Right lobe of liver (tissue), 6 donors: Measurements from ENCODE around the gene HIRA. TPM values are rescaled to one million over a fixed set of nuclear protein-coding genes. Genes with fewer than 3 reads are reported as not detected.

Experiments used
- ATAC-seq, 4 donors: fragments of 200-7000 bp; cut with Tn5 transposase; one replicate each; pipeline ENCODE4 v1.9.1; 2020; ENCODE audit warnings: mild to moderate bottlenecking in 4 of 4, moderate library complexity in 4 of 4
- DNase-seq, 3 donors: peaks; one replicate each; pipeline ENCODE4 v3.0.0-alpha.2; 2020
- H3K27ac ChIP-seq, 3 donors: fragments of 200-600 bp; one replicate each; pipeline ENCODE4 v1.8.0; 2022
- H3K27me3 ChIP-seq, 2 donors: fragments of 200-600 bp; one replicate each; pipeline ENCODE4 v1.8.0; 2022
- H3K36me3 ChIP-seq, 4 donors: fragments of 200-600 bp; sonication (generic) in 1 of 4; one replicate each; pipeline versions ENCODE4 v1.5.1 to v1.8.0; 2017 to 2022; ENCODE audit warnings: control low read depth in 1 of 4
- H3K4me1 ChIP-seq, 4 donors: fragments of 200-600 bp; sonication (generic) in 1 of 4; one replicate each; pipeline versions ENCODE4 v1.5.1 to v1.8.0; 2017 to 2022; ENCODE audit warnings: control low read depth in 1 of 4
- H3K4me3 ChIP-seq, 3 donors: fragments of 200-600 bp; one replicate each; pipeline ENCODE4 v1.8.0; 2022
- H3K9me3 ChIP-seq, 4 donors: fragments of 200-600 bp; sonication (generic) in 1 of 4; one replicate each; pipeline versions ENCODE4 v1.5.1 to v1.8.0; 2017 to 2022; ENCODE audit warnings: control low read depth in 1 of 4
- POLR2A ChIP-seq: fragments of 450-650 bp; IDR thresholded peaks from one replicate; pipeline ENCODE4 v1.6.1; 2017; ENCODE audit warnings: antibody characterized with exemption, mild to moderate bottlenecking
- WGBS: methylation state at CpG from one replicate; pipeline ENCODE4 v1.1.6; 2018; ENCODE audit warnings: low coverage, low lambda C conversion rate; ENCODE audit not compliant: insufficient coverage; ENCODE audit errors: missing lambda C conversion rate; 5-methylcytosine and 5-hydroxymethylcytosine counted together
- intact Hi-C, 2 donors: fragments of 100-400 bp; cut with DNase I; formaldehyde crosslinking; loops; one replicate each; pipeline versions ENCODE4 v1.11.2 to v1.14.1; 2022
- total RNA-seq, 6 experiments: library from RNA; depleted of rRNA in 2 of 6; stranded (reverse); fragments of >200 nt in 2 of 6; fragmentation: NEBNext Ultra II Directional in 3 of 6; extraction: Animal tissue kit (Norgen Biotek cat#: 25700) in 3 of 6; gene quantifications; one replicate each; pipeline versions ENCODE4 v1.1.0 to v1.2.4, GENCODE V29; 2016 to 2023
- TF ChIP-seq, protein P1 (sequence below), 4 donors: fragments of 200-600 bp in 3 of 4; fragments of 450-650 bp in 1 of 4; IDR thresholded peaks; one replicate each; pipeline versions ENCODE4 v1.5.1 to v1.8.0; 2016 to 2022; ENCODE audit warnings: antibody characterized with exemption in 4 of 4, mild to moderate bottlenecking in 2 of 4
- donor health status: DM: no; HTN: yes; CAD: no.
- donor health status: DM: no; HTN: no; CAD: no.
- donor health status: DM: no; HTN: no; CAD: no.
- donor health status: DM: no; HTN: yes; CAD: no.
- donor health status: DM: no; HTN: yes; CAD: no.

HIRA gene
- total RNA-seq, 6 experiments from 2014 or later: 14.6 to 25.0 (median 17.8) TPM

DNA sequence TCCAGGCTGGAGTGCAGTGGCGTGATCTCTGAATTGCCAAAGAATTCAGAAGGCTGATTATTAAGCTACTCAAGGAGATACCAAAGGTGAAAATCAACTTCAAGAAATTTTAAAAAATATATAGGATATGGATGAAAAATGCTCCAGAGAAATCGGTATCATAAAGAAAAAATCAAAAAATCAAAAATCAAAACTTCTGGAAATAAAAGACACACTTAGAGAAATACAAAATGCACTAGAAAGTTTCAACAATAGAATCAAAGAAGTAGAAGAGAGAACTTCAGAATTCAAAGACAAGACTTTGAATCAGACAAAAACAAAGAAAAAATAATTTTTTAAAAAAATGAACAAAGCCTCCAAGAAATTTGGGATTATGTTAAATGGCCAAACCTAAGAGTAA lies 94.4 kb downstream of the HIRA start:
- ATAC-seq: no peak

DNA sequence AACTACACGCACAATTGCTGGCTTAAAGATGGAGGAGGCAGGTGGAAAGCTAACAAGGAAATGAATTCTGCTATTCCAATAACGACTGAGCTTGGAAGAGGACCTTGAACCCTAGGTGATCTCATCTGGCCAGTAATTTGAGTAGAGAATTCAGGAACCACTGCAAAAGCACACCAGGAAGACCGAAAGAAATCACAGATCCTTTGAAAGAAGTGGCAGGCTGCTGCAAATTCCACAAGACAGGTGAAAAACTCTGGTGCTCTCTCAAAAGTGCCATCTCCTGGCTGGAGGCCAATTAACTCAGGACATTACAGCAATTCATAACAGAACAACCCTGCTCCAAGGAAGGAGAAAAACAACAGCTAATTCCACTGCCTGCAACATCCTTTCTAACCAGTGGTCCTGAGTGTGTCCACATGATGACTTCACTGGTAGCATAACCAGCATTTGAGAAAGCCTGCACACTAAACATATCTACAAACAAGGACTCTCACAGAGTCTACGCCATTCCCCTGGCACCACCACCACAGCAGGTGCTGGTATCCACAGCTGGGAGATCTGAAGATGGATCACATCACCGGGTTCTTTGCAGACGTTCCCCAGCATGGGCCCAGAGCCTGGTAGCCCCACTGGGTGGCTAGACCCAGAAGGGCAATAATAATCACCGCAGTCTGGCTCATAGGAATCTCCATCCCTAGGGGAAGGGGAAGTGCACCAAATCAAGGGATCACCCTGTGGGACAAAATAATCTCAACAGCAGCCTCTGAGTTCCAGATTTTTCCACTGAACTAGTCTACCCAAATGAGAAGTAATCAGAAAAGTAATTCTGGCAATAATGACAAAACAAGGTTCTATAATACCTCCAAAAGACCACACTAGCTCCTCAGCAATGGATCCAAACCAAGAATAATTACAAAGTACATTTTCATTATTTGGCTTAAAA lies 95.1 kb downstream of the HIRA start:
- ATAC-seq (peak in 3 of 4 donors; percentile 36 to 95 (median 57)), DNase-seq (no peak)
- TF ChIP-seq, protein P1, sequence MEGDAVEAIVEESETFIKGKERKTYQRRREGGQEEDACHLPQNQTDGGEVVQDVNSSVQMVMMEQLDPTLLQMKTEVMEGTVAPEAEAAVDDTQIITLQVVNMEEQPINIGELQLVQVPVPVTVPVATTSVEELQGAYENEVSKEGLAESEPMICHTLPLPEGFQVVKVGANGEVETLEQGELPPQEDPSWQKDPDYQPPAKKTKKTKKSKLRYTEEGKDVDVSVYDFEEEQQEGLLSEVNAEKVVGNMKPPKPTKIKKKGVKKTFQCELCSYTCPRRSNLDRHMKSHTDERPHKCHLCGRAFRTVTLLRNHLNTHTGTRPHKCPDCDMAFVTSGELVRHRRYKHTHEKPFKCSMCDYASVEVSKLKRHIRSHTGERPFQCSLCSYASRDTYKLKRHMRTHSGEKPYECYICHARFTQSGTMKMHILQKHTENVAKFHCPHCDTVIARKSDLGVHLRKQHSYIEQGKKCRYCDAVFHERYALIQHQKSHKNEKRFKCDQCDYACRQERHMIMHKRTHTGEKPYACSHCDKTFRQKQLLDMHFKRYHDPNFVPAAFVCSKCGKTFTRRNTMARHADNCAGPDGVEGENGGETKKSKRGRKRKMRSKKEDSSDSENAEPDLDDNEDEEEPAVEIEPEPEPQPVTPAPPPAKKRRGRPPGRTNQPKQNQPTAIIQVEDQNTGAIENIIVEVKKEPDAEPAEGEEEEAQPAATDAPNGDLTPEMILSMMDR (IDR thresholded peaks at IDR 0.05): no peak
- TF ChIP-seq POLR2A: no peak
- intact Hi-C loops: no loop called here
- peaks cover 0 to 3% (median 0%) of the 10 kb centered on the region in 4 donors for H3K9me3 ChIP-seq
- H3K4me3 ChIP-seq: no peak overlapping the region
- no peaks in the 10 kb centered on the region for H3K27me3 ChIP-seq
- peaks cover 0 to 43% (median 15%) of the 10 kb centered on the region in 4 donors for H3K36me3 ChIP-seq
- H3K27ac ChIP-seq: peak overlapping the region in 1 of 3 donors; percentile 50
- H3K4me1 ChIP-seq: peaks cover 0 to 7% (median 3%) of the 10 kb centered on the region in 4 donors
- WGBS: 53% methylated on average over 3 of the region's 7 CpGs

More for the DNA sequence above, 94.4 kb downstream of the HIRA start:
- Histone ChIP-seq H3K27me3 (no peaks in the 10 kb centered on the region), H3K36me3 (peaks cover 0 to 37% (median 12%) of the 10 kb centered on the region in 4 donors), H3K9me3 (peaks cover 0 to 3% (median 0%) of the 10 kb centered on the region in 4 donors), H3K27ac (peak overlapping the region in 1 of 3 donors; percentile 50), H3K4me1 (peaks cover 0 to 7% (median 3%) of the 10 kb centered on the region in 4 donors), H3K4me3 (no peak overlapping the region)
- 94% methylated on average over 2 of the region's 2 CpGs for WGBS
- TF ChIP-seq POLR2A: no peak
- TF ChIP-seq, protein P1 (IDR thresholded peaks at IDR 0.05): no peak
- no peak for DNase-seq
- intact Hi-C loops: no loop called here

DNA sequence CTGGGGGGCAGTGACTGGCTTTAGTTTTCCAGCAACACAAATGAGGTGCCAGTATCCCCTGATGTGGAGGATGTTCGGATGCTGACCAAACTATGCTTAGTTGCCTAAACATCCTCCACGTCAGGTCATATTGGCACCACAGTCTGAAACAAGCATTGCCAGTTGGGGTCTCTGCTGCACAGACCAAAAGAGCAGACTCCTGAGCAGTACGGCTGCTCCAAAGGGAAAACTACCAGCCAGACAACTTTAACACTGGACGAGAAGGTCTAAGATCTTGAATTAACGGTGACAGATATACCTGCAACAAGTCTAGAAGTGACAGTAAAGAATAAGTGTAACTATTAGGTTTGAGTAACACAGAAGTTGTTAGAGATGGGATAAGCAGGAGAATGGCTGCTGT lies 99.6 kb downstream of the HIRA start:
- DNase-seq (no peak), ATAC-seq (no peak)
- H3K27ac ChIP-seq: no peak overlapping the region
- H3K36me3 ChIP-seq: peaks cover 0 to 46% (median 25%) of the 10 kb centered on the region in 4 donors
- no peak for TF ChIP-seq POLR2A
- TF ChIP-seq, protein P1 (IDR thresholded peaks at IDR 0.05): no peak
- no peak overlapping the region for H3K4me3 ChIP-seq
- intact Hi-C loops: no loop called here
- 100% methylated on average over 1 of the region's 5 CpGs for WGBS
- H3K27me3 ChIP-seq: no peaks in the 10 kb centered on the region
- H3K9me3 ChIP-seq: peaks cover 0 to 3% (median 0%) of the 10 kb centered on the region in 4 donors
- peaks cover 0 to 7% (median 3%) of the 10 kb centered on the region in 4 donors for H3K4me1 ChIP-seq

DNA sequence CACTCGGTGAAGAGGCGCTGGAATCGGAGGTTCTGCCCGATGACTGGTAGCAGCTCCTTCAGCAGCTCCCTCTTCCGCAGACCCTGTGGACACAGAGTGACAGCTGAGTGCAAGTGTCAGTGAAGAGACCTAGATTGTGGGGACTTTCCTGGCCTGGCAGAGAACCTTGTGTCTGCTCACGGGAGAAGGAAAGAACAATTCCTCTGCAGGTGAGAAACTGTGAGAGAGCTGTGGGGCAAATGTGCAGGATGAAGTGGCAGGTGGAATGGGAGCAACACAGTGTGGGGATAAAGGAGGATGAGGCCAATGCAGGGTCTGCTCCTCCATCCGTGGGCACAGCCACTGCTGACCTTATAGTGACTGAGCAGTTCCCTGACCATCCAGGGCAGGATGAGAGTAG lies 100.1 kb downstream of the HIRA start:
- Histone ChIP-seq H3K4me3 (no peak overlapping the region), H3K9me3 (peaks cover 0 to 3% (median 0%) of the 10 kb centered on the region in 4 donors), H3K27ac (no peak overlapping the region), H3K36me3 (peaks cover 0 to 45% (median 25%) of the 10 kb centered on the region in 4 donors), H3K4me1 (peaks cover 0 to 5% (median 2%) of the 10 kb centered on the region in 4 donors), H3K27me3 (no peaks in the 10 kb centered on the region)
- DNase-seq: no peak
- peak in 1 of 4 donors; percentile 44 for ATAC-seq
- WGBS: 100% methylated on average over 2 of the region's 7 CpGs
- TF ChIP-seq POLR2A: no peak
- TF ChIP-seq, protein P1 (IDR thresholded peaks at IDR 0.05): no peak
- intact Hi-C loops: no loop called here
